Parathyroid adenoma (tissue), 2 donors: ENCODE data around the gene OTOGL.

Experiments used
- H2AFZ ChIP-seq: fragments of 300-600 bp; sonication (generic); one replicate; pipeline ENCODE4 v1.7.0; 2017; ENCODE audit warnings: antibody characterized with exemption, mild to moderate bottlenecking
- H3K27ac ChIP-seq: fragments of 300-600 bp; sonication (generic); one replicate; pipeline ENCODE4 v1.7.0; 2017
- H3K27me3 ChIP-seq: fragments of 300-600 bp; sonication (generic); one replicate; pipeline ENCODE4 v1.7.0; 2017; ENCODE audit warnings: low read length; ENCODE audit not compliant: control insufficient read depth, insufficient read depth
- H3K36me3 ChIP-seq: fragments of 300-600 bp; sonication (generic); one replicate; pipeline ENCODE4 v1.7.0; 2017; ENCODE audit warnings: low read length; ENCODE audit not compliant: control insufficient read depth, insufficient read depth
- H3K4me1 ChIP-seq: fragments of 300-600 bp; sonication (generic); one replicate; pipeline ENCODE4 v1.7.0; 2017; ENCODE audit warnings: control low read depth
- H3K4me2 ChIP-seq: fragments of 300-600 bp; sonication (generic); one replicate; pipeline ENCODE4 v1.7.0; 2017; ENCODE audit warnings: low read length
- H3K4me3 ChIP-seq: fragments of 300-600 bp; sonication (generic); one replicate; pipeline ENCODE4 v1.7.0; 2017; ENCODE audit warnings: low read depth, low read length
- H3K79me2 ChIP-seq: fragments of 300-600 bp; sonication (generic); one replicate; pipeline ENCODE4 v1.7.0; 2017; ENCODE audit warnings: control low read depth
- H3K9ac ChIP-seq: fragments of 300-600 bp; sonication (generic); one replicate; pipeline ENCODE4 v1.7.0; 2017; ENCODE audit warnings: mild to moderate bottlenecking
- H3K9me3 ChIP-seq: fragments of 300-600 bp; sonication (generic); one replicate; pipeline ENCODE4 v1.7.0; 2017; ENCODE audit warnings: low read length; ENCODE audit not compliant: control insufficient read depth
- CTCF ChIP-seq: fragments of 300-600 bp; sonication (generic); IDR thresholded peaks from one replicate; pipeline ENCODE4 v1.7.0; 2017; ENCODE audit warnings: antibody characterized with exemption, mild to moderate bottlenecking
- donor health status: primary hyperparathyroidism.

OTOGL gene

GRCh38 chr12:80166751-80167150, 67.4 kb downstream of the OTOGL start:
- H3K4me3 ChIP-seq = no peak overlapping the region
- H3K9me3 ChIP-seq = no peaks in the 10 kb centered on the region
- no peak overlapping the region for H3K27ac ChIP-seq
- H3K4me1 ChIP-seq = no peaks in the 10 kb centered on the region
- H2AFZ ChIP-seq = no peak overlapping the region
- TF ChIP-seq CTCF = no peak
- no peak overlapping the region for H3K4me2 ChIP-seq
- H3K27me3 ChIP-seq = no peaks in the 10 kb centered on the region
- H3K36me3 ChIP-seq = no peaks in the 10 kb centered on the region
- no peaks in the 10 kb centered on the region for H3K79me2 ChIP-seq
- H3K9ac ChIP-seq = no peak overlapping the region

DNA sequence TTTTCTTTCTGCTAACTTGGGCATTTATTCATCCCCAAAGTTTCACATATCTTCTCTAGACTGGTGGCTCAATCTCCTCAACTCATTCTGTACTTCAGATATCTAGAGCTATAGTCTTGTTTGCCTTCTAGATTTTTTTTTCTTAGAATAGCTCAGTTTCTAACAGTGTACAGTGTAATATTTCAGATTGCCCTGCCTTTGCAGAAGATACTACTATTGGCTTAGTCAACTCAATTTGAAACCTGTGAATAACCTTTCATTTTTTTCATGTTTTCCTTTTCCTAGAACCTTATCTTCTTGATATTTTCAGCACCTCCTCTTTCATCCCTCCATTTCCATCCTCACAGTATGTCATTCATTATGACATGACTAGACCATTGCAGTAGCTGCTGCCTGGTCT, 69.6 kb downstream of the OTOGL start:
- H3K27ac ChIP-seq = no peak overlapping the region
- no peak overlapping the region for H3K4me3 ChIP-seq
- TF ChIP-seq CTCF = no peak

GRCh38 chr12:80170915-80171314, 71.6 kb downstream of the OTOGL start:
- no peaks in the 10 kb centered on the region for H3K27me3 ChIP-seq
- H3K4me2 ChIP-seq = no peak overlapping the region
- no peak overlapping the region for H3K27ac ChIP-seq
- no peaks in the 10 kb centered on the region for H3K79me2 ChIP-seq
- H2AFZ ChIP-seq = no peak overlapping the region
- no peak overlapping the region for H3K4me3 ChIP-seq
- TF ChIP-seq CTCF = no peak
- H3K9me3 ChIP-seq = no peaks in the 10 kb centered on the region
- no peak overlapping the region for H3K9ac ChIP-seq
- no peaks in the 10 kb centered on the region for H3K4me1 ChIP-seq
- no peaks in the 10 kb centered on the region for H3K36me3 ChIP-seq

More for the DNA sequence above, 69.6 kb downstream of the OTOGL start:
- Histone ChIP-seq H3K36me3 (no peaks in the 10 kb centered on the region), H3K4me2 (no peak overlapping the region), H3K79me2 (no peaks in the 10 kb centered on the region), H2AFZ (no peak overlapping the region), H3K9ac (no peak overlapping the region), H3K9me3 (no peaks in the 10 kb centered on the region), H3K27me3 (no peaks in the 10 kb centered on the region), H3K4me1 (no peaks in the 10 kb centered on the region)

DNA sequence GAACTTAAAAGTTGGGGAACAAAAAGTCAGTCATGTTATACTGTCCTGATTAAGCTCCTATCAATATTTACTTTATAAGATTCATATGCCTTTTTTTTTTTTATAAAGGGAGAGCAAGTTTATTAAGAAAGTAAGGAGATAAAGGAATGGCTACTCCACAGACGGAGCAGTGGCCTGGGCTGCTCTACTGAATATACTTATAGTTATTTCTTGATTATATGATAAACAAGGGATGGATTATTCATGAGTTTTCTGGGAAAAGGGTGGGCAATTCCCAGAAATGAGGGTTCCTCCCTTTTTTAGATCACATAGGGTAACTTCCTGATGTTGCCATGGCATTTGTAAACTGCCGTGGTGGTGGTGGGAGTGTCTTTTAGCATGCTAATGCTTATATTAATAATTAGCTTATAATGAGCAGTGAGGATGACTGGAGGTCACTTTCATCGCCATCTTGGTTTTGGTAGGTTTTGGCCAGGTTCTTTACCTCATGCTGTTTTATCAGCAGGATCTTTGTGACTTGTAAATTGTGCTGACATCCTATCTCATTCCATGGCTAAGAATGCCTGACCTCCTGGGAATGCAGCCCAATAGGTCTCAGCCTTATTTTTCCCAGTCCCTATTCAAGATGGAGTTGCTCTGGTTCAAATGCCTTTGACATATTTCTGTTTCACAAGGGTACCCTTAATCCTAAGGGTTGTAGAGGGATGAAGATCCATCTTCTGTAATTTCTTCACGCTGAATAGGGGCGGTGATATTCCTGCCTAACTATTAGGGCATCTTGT, 73.9 kb downstream of the OTOGL start:
- no peaks in the 10 kb centered on the region for H3K27me3 ChIP-seq
- H3K4me1 ChIP-seq = no peaks in the 10 kb centered on the region
- H3K27ac ChIP-seq = no peak overlapping the region
- no peak overlapping the region for H3K9ac ChIP-seq
- no peaks in the 10 kb centered on the region for H3K9me3 ChIP-seq
- H2AFZ ChIP-seq = no peak overlapping the region
- no peaks in the 10 kb centered on the region for H3K36me3 ChIP-seq
- TF ChIP-seq CTCF = no peak
- H3K4me2 ChIP-seq = no peak overlapping the region
- no peaks in the 10 kb centered on the region for H3K79me2 ChIP-seq
- H3K4me3 ChIP-seq = no peak overlapping the region
